ENCODE data around the gene FAM20C. TPM values are rescaled to one million over a fixed set of nuclear protein-coding genes. Genes with fewer than 3 reads are reported as not detected.

Gene FAM20C
- total RNA-seq, 4 donors from 2014 or later, result 3.8 to 28.8 (median 16.4) TPM

DNA sequence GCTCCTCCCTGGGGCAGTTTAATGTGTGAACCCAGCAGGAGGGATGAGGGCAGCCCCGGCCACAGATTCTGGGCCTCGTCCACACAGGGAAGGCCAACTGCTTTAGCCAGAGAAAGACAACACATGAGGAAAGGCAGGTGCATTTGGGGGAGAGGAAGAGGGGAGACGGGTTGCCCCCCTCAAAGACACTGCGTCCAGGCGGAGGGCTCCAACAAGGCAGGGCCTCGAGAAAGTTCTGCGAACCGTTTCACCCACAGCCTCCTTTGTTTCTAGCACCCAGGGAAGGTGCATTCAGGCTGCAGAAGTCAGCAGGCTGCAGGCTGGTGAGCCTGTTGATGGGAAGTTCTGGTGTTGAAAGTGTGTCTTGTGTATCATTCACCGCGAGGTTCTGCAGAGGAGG is 107.7 kb downstream of the FAM20C start:
- no peaks in the 10 kb centered on the region for H3K36me3 ChIP-seq
- no peak overlapping the region for H3K4me3 ChIP-seq
- no peaks in the 10 kb centered on the region for H3K9me3 ChIP-seq
- no peaks in the 10 kb centered on the region for H3K4me1 ChIP-seq
- no peak for TF ChIP-seq POLR2A (IDR thresholded peaks at IDR 0.05)
- TF ChIP-seq, protein P1, sequence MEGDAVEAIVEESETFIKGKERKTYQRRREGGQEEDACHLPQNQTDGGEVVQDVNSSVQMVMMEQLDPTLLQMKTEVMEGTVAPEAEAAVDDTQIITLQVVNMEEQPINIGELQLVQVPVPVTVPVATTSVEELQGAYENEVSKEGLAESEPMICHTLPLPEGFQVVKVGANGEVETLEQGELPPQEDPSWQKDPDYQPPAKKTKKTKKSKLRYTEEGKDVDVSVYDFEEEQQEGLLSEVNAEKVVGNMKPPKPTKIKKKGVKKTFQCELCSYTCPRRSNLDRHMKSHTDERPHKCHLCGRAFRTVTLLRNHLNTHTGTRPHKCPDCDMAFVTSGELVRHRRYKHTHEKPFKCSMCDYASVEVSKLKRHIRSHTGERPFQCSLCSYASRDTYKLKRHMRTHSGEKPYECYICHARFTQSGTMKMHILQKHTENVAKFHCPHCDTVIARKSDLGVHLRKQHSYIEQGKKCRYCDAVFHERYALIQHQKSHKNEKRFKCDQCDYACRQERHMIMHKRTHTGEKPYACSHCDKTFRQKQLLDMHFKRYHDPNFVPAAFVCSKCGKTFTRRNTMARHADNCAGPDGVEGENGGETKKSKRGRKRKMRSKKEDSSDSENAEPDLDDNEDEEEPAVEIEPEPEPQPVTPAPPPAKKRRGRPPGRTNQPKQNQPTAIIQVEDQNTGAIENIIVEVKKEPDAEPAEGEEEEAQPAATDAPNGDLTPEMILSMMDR (IDR thresholded peaks at IDR 0.05), result no peak
- DNase-seq, result no peak
- H3K27ac ChIP-seq, result no peak overlapping the region
- intact Hi-C loops (cut with DNase I; ENCODE audit: low total_unique reads), result no loop called here
- peaks cover 0 to 5% of the 10 kb centered on the region in 2 donors for H3K27me3 ChIP-seq

DNA sequence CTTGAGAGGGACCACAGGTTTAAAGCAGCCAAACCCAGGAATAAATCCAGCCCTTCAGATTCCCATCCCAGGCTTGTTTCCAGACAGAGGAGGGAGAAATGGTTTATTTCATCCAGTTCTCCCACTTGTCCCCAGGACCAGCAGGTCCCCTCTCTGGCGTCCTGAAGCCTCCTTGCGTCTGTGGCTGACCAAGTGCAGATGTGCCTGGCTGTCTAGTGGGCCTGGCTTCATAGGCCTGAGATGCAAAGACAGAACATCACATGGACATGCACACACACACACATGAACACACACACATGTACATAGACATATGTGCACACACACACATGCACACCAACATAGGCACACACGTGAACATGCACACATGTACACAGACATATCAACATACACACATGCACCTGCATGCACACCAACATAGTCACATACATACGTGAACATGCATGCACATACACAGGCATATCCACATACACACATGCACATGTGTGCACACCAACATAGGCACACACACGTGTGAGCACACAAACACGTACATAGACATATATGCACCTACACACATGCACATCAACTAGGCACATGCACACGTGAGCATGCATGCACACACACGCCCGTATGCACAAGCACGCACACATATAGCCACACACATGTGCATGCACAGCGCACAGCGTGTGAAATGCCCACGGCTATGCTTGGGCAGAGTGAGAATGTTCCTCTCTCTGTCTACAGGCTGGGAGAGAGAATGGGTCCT is 108.3 kb downstream of the FAM20C start:
- Histone ChIP-seq H3K36me3 (no peaks in the 10 kb centered on the region), H3K9me3 (no peaks in the 10 kb centered on the region), H3K27ac (no peak overlapping the region), H3K4me1 (no peaks in the 10 kb centered on the region), H3K4me3 (no peak overlapping the region), H3K27me3 (no peaks in the 10 kb centered on the region)
- intact Hi-C loops (cut with DNase I; ENCODE audit: low total_unique reads), result no loop called here
- TF ChIP-seq POLR2A (IDR thresholded peaks at IDR 0.05), result no peak
- TF ChIP-seq, protein P1 (IDR thresholded peaks at IDR 0.05), result no peak
- DNase-seq, result no peak

DNA sequence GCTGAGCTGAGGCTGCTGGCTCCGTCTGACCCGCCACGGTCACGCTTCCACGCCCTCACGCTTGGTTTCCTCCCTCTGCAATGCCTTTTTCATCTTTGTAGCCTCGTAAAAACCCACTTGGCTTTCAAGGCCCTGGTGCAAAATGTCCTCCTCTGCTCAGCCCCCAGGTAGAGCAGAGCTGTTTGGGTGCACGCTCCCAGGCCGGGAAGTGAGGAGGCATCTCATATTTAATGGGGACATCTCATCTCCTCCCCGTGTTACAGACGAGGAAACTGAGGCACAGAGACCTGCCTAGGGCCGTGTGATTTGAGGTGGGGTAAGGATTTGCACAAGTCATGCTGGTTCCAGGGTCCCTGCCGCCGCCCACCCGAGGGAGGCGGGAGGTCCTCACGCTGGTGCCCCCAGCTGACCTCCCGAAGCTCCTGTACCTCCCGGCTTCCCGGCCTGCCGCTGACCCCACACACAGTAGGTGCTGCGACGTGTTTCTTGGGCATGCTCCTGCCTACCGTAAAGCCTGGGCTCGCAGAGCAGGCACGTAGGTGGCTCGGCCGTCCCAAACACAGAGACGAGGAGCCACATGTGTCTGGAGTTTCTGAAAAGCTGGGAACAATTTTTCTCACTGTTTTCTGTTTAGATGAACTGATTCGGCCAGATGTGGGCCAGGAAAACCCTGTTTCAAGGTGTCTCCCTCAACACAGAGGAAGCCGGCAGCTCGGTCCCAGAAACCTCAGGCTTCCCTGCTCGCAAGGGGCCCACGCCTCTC is 109.1 kb downstream of the FAM20C start:
- no peaks in the 10 kb centered on the region for H3K4me1 ChIP-seq
- H3K9me3 ChIP-seq, result no peaks in the 10 kb centered on the region
- H3K4me3 ChIP-seq, result no peak overlapping the region
- TF ChIP-seq, protein P1 (IDR thresholded peaks at IDR 0.05), result no peak
- TF ChIP-seq POLR2A (IDR thresholded peaks at IDR 0.05), result no peak
- no peak overlapping the region for H3K27ac ChIP-seq
- H3K27me3 ChIP-seq, result no peaks in the 10 kb centered on the region
- intact Hi-C loops (cut with DNase I; ENCODE audit: low total_unique reads), result no loop called here
- H3K36me3 ChIP-seq, result no peaks in the 10 kb centered on the region
- DNase-seq, result no peak

DNA sequence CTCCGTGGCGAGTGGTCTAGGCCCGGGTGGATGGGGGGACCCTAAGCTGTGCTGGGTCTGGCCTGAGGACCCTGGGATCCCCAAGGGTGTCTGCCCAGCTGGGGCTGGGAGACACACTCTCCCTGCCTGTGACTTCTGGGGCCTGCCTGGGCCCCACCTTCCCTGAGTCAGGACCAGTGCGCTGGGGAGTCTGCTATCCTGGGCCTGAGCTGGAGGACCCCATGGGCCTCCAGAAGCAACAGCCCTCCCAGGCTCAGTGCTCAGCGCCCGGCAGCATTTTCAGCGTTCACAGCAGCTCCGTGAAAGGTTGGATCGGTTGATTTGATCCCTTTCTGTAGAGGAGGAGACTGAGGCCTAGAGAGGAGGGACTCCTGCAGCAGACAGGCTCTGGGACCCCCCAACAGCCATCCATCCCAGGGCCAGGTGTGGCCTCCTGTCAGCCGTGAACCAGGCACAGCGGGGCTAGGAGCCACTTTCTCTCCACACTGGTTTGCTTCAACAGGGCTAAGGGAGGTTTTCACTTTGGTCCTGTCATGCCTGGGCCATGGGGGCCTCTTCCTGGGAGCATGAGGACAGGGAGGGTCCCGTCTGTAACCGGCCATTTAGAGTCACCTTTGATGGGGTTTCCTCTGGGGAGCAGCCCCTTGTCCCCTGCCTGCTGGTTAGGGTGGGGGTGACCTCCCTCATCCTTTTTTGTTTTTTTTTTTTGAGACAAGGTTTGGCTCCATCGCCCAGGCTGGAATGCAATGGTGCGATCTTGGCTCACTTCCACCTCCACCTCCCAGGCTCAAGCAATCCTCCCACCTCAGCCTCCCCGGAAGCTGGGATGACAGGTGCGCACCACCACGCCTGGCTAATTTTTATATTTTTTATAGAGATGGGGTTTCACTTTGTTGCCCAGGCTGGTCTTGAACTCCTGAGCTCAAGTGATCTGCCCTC is 110.0 kb downstream of the FAM20C start:
- no peak for TF ChIP-seq POLR2A (IDR thresholded peaks at IDR 0.05)
- TF ChIP-seq, protein P1 (IDR thresholded peaks at IDR 0.05), result no peak
- intact Hi-C loops (cut with DNase I; ENCODE audit: low total_unique reads), result no loop called here

More for the DNA sequence above, 110.0 kb downstream of the FAM20C start:
- no peak overlapping the region for H3K27ac ChIP-seq
- no peak for DNase-seq
- no peaks in the 10 kb centered on the region for H3K27me3 ChIP-seq
- no peaks in the 10 kb centered on the region for H3K9me3 ChIP-seq
- H3K36me3 ChIP-seq, result no peaks in the 10 kb centered on the region
- H3K4me1 ChIP-seq, result no peaks in the 10 kb centered on the region
- no peak overlapping the region for H3K4me3 ChIP-seq
